ENCODE results near the gene STK25. TPM values are rescaled to one million over a fixed set of nuclear protein-coding genes. Genes with fewer than 3 reads are reported as not detected.
A peak's percentile ranks its signal among the peaks of the same experiment; 100 is the strongest.
"Not testable (repeated sequence)": the region's sequence is repeated elsewhere in the genome, so short reads cannot be mapped to it uniquely, and the experiment has no call there.

Gene STK25
- total RNA-seq, 1 experiment from 2014 or later, result 158 TPM

- DNase-seq (ENCODE audit: low read depth), result no peak
Observed at GRCh38 chr2:241539616-241540374, 31.4 kb upstream of the STK25 start.

- no peak for DNase-seq (ENCODE audit: low read depth)
Observed at GRCh38 chr2:241538838-241539615, 30.6 kb upstream of the STK25 start.

GRCh38 chr2:241535871-241536655 lies 27.7 kb upstream of the STK25 start:
- no peak for DNase-seq (ENCODE audit: low read depth)

GRCh38 chr2:241534701-241535375 lies 26.5 kb upstream of the STK25 start:
- DNase-seq (ENCODE audit: low read depth), result no peak

- no peak for DNase-seq (ENCODE audit: low read depth)
Observed at GRCh38 chr2:241534293-241534692, 25.9 kb upstream of the STK25 start.

GRCh38 chr2:241532733-241533601 lies 24.6 kb upstream of the STK25 start:
- DNase-seq (ENCODE audit: low read depth), result no peak

- no peak for DNase-seq (ENCODE audit: low read depth)
Observed at GRCh38 chr2:241532168-241532567, 23.8 kb upstream of the STK25 start.

- DNase-seq (ENCODE audit: low read depth), result no peak
Observed at GRCh38 chr2:241531161-241531722, 22.9 kb upstream of the STK25 start.

- no peak for DNase-seq (ENCODE audit: low read depth)
Observed at GRCh38 chr2:241530571-241530970, 22.2 kb upstream of the STK25 start.

GRCh38 chr2:241525818-241526780 lies 17.7 kb upstream of the STK25 start:
- not testable (repeated sequence) for DNase-seq (ENCODE audit: low read depth)

- no peak for DNase-seq (ENCODE audit: low read depth)
Observed at GRCh38 chr2:241522477-241522876, 14.1 kb upstream of the STK25 start.

GRCh38 chr2:241519669-241520068 lies 11.3 kb upstream of the STK25 start:
- DNase-seq (ENCODE audit: low read depth), result peak; percentile 55

- DNase-seq (ENCODE audit: low read depth), result no peak
Observed at GRCh38 chr2:241517297-241517696, 8.9 kb upstream of the STK25 start.

GRCh38 chr2:241516520-241516965 lies 8.2 kb upstream of the STK25 start:
- peak; percentile 15 for DNase-seq (ENCODE audit: low read depth)

- no peak for DNase-seq (ENCODE audit: low read depth)
Observed at GRCh38 chr2:241514986-241515737, 6.8 kb upstream of the STK25 start.

- no peak for DNase-seq (ENCODE audit: low read depth)
Observed at GRCh38 chr2:241514553-241514952, 6.2 kb upstream of the STK25 start.

- DNase-seq (ENCODE audit: low read depth), result no peak
Observed at GRCh38 chr2:241511091-241511741, 2.8 kb upstream of the STK25 start.
